ENCODE data around the gene ASB8. TPM values are rescaled to one million over a fixed set of nuclear protein-coding genes. Genes with fewer than 3 reads are reported as not detected.
"Not testable (repeated sequence)": the region's sequence is repeated elsewhere in the genome, so short reads cannot be mapped to it uniquely, and the experiment has no call there.

Gene ASB8
- total RNA-seq, 1 donor from 2014 or later, result 22.2 TPM

DNA sequence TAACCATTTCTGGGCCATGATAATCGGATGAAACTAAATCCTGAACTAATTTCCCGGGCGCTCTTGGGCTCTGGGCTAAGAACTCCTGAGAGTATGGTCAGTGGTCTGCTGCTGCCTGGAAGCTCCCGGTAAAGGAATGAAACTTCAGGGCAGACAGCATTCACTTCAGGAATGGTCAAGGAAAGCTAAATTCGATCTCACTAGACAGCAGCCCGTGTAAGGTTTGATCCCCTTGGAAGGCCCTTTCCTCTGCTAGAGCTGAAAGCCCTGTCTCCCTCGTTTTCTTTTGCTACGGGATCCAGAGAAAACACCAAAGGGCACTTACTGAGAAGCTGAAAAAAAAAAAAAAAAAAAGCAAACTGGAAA, 680 bp downstream of the ASB8 start:
- peak overlapping the region; percentile 93 for H3K27ac Mint-ChIP-seq
- TF ChIP-seq, protein P1, sequence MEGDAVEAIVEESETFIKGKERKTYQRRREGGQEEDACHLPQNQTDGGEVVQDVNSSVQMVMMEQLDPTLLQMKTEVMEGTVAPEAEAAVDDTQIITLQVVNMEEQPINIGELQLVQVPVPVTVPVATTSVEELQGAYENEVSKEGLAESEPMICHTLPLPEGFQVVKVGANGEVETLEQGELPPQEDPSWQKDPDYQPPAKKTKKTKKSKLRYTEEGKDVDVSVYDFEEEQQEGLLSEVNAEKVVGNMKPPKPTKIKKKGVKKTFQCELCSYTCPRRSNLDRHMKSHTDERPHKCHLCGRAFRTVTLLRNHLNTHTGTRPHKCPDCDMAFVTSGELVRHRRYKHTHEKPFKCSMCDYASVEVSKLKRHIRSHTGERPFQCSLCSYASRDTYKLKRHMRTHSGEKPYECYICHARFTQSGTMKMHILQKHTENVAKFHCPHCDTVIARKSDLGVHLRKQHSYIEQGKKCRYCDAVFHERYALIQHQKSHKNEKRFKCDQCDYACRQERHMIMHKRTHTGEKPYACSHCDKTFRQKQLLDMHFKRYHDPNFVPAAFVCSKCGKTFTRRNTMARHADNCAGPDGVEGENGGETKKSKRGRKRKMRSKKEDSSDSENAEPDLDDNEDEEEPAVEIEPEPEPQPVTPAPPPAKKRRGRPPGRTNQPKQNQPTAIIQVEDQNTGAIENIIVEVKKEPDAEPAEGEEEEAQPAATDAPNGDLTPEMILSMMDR (IDR thresholded peaks at IDR 0.05; ENCODE audit: unreplicated experiment), result no peak
- H3K4me1 Mint-ChIP-seq (ENCODE audit: low read depth), result peaks cover 5% of the 10 kb centered on the region
- no peaks in the 10 kb centered on the region for H3K9me3 Mint-ChIP-seq (ENCODE audit: low read depth)
- H3K27me3 Mint-ChIP-seq, result peaks cover 7% of the 10 kb centered on the region
- peak overlapping the region; percentile 96 for H3K4me3 Mint-ChIP-seq (ENCODE audit: low read depth)
- no peaks in the 10 kb centered on the region for H3K36me3 Mint-ChIP-seq (ENCODE audit: insufficient read depth)
- DNase-seq (ENCODE audit: low spot score, unreplicated experiment), result no peak

DNA sequence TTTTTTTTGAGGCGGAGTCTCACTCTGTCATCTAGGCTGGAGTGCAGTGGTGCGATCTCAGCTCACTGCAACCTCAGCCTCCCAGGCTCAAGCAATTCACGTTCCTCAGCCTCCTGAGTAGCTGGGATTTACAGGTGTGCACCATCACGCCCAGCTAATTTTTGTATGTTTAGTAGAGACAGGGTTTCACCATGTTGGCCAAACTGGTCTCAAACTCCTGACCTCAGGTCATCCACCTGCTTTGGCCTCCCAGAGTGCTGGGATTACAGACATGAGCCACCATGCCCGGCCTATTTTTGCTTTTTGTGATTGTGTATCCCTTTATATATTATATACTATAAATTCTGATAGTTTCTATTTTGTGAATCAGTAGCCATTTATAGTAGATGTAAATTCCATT, 1.5 kb downstream of the ASB8 start:
- not testable (repeated sequence) for H3K4me1 Mint-ChIP-seq (ENCODE audit: low read depth); H3K27me3 Mint-ChIP-seq; H3K27ac Mint-ChIP-seq; H3K36me3 Mint-ChIP-seq (ENCODE audit: insufficient read depth); DNase-seq (ENCODE audit: low spot score, unreplicated experiment); H3K9me3 Mint-ChIP-seq (ENCODE audit: low read depth)
- peak overlapping the region; percentile 96 for H3K4me3 Mint-ChIP-seq (ENCODE audit: low read depth)

DNA sequence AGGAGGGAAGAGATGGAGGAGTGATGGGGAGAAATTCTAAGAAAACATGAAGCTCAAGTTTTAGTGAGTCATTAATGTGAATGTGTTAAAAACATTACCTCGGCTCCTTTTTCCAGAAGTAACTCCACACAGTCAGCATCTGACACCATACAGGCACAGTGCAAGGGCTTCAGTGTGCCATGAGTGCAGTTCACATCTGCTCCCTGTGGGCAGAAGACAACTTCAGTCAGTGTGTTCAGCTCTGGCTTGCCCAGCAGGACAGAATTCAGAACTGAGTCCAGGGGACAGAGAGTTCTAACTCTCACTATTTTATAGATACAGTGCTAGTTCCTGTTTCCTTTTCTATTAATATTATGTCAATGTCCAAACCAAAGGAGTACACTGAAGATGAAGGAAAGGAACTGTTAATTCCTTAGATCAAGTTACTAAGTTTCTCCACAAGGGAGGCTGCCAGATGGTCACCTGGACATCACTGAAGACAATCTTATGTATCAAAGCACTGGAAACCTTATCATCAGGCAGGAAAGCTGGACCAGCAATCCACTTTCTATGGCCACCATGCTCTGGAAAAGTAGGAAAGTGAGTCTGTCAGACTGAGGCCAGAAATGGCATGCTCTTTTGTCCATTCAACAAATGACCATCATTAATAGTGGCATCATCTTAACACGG, 6.1 kb downstream of the ASB8 start:
- TF ChIP-seq, protein P1 (IDR thresholded peaks at IDR 0.05; ENCODE audit: unreplicated experiment), result no peak
- H3K4me1 Mint-ChIP-seq (ENCODE audit: low read depth), result peaks cover 1% of the 10 kb centered on the region
- DNase-seq (ENCODE audit: low spot score, unreplicated experiment), result no peak
- no peaks in the 10 kb centered on the region for H3K27me3 Mint-ChIP-seq
- H3K9me3 Mint-ChIP-seq (ENCODE audit: low read depth), result no peaks in the 10 kb centered on the region
- peaks cover 9% of the 10 kb centered on the region for H3K36me3 Mint-ChIP-seq (ENCODE audit: insufficient read depth)
- no peak overlapping the region for H3K4me3 Mint-ChIP-seq (ENCODE audit: low read depth)
- no peak overlapping the region for H3K27ac Mint-ChIP-seq

DNA sequence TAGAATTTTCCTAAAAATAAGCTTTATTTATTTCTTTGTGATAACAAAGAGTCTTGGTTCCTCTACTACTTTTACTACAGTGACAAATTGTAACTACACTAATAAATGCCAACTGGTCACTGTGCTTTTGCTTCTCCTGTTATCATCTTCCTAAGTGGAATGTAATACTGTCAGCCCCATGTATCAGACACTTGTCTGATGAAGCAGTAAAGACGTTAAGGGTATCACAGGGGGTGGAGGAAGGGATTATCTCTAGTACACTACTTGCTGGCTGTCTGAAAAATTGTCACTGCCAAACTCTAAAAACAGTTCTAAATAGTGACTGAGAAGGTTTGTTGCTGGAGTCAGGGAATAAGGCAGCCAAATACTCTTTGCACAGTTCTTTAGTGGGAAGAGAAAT, 11.3 kb downstream of the ASB8 start:
- no peak for DNase-seq (ENCODE audit: low spot score, unreplicated experiment)
- H3K9me3 Mint-ChIP-seq (ENCODE audit: low read depth), result no peaks in the 10 kb centered on the region
- H3K4me1 Mint-ChIP-seq (ENCODE audit: low read depth), result no peaks in the 10 kb centered on the region
- no peaks in the 10 kb centered on the region for H3K27me3 Mint-ChIP-seq
- no peak overlapping the region for H3K4me3 Mint-ChIP-seq (ENCODE audit: low read depth)
- TF ChIP-seq, protein P1 (IDR thresholded peaks at IDR 0.05; ENCODE audit: unreplicated experiment), result no peak
- no peak overlapping the region for H3K27ac Mint-ChIP-seq
- H3K36me3 Mint-ChIP-seq (ENCODE audit: insufficient read depth), result peaks cover 19% of the 10 kb centered on the region

DNA sequence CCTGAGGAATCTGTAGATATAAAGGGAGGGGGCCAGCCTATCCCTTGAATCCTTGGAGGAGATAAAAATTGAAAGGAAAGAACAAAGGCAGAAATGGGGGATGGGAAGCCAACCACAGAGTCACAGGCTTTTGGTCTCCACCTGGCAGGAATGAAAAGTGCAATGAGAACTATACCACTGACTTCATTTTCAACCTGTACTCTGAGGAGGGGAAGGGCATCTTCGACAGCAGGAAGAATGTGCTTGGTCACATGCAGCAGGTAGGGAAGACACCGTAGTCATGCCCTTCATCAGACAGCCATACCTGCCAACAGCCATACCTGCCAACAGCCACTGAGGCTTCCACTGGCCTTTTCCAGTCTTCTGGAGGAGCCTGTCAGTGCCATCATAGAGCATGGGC, 13.4 kb downstream of the ASB8 start:
- H3K4me1 Mint-ChIP-seq (ENCODE audit: low read depth), result no peaks in the 10 kb centered on the region
- no peak overlapping the region for H3K4me3 Mint-ChIP-seq (ENCODE audit: low read depth)
- TF ChIP-seq, protein P1 (IDR thresholded peaks at IDR 0.05; ENCODE audit: unreplicated experiment), result no peak
- H3K27ac Mint-ChIP-seq, result no peak overlapping the region
- H3K27me3 Mint-ChIP-seq, result no peaks in the 10 kb centered on the region
- peaks cover 17% of the 10 kb centered on the region for H3K36me3 Mint-ChIP-seq (ENCODE audit: insufficient read depth)
- DNase-seq (ENCODE audit: low spot score, unreplicated experiment), result no peak
- no peaks in the 10 kb centered on the region for H3K9me3 Mint-ChIP-seq (ENCODE audit: low read depth)
